Peyer's patch (tissue), 4 donors: ENCODE measurements around the gene KHDC4.

ENCODE experiments used
- CTCF ChIP-seq, 6 experiments: fragments of 450-650 bp in 4 of 6; fragments of 200-600 bp in 2 of 6; sonication (generic) in 1 of 6; IDR thresholded peaks; one replicate each; pipeline ENCODE4 v1.5.1; 2017 to 2019; ENCODE audit warnings: antibody characterized with exemption in 6 of 6, mild to moderate bottlenecking in 3 of 6, moderate library complexity in 1 of 6
- POLR2A ChIP-seq, 2 donors: fragments of 450-650 bp; IDR thresholded peaks; one replicate each; pipeline ENCODE4 v1.5.1; 2017; ENCODE audit warnings: antibody characterized with exemption in 2 of 2, mild to moderate bottlenecking in 2 of 2, moderate library complexity in 2 of 2

GRCh38 chr1:155946633-155947219, 12.5 kb upstream of the KHDC4 start:
- no peak for TF ChIP-seq CTCF (IDR thresholded peaks at IDR 0.05)
- no peak for TF ChIP-seq POLR2A (IDR thresholded peaks at IDR 0.05)
